KOPT-K1 (cell line): Measurements from ENCODE around the gene FLYWCH2.

Source experiments
- H3K27ac ChIP-seq: fragments of 200-600 bp; sonication (generic); 2 replicates; pipeline ENCODE4 v1.5.1; 2016; ENCODE audit warnings: antibody characterized with exemption, mild to moderate bottlenecking, low read depth, low read length; ENCODE audit not compliant: poor library complexity, severe bottlenecking
- H3K36me3 ChIP-seq: fragments of 200-600 bp; sonication (generic); 2 replicates; pipeline ENCODE4 v1.5.1; 2017; ENCODE audit warnings: antibody characterized with exemption, mild to moderate bottlenecking, low read length, moderate library complexity; ENCODE audit not compliant: insufficient read depth
- H3K9me3 ChIP-seq: fragments of 200-600 bp; sonication (generic); 2 replicates; pipeline ENCODE4 v1.5.1; 2017; ENCODE audit warnings: antibody characterized with exemption, low read length, mild to moderate bottlenecking; ENCODE audit not compliant: insufficient read depth, poor library complexity, severe bottlenecking

The FLYWCH2 gene

DNA sequence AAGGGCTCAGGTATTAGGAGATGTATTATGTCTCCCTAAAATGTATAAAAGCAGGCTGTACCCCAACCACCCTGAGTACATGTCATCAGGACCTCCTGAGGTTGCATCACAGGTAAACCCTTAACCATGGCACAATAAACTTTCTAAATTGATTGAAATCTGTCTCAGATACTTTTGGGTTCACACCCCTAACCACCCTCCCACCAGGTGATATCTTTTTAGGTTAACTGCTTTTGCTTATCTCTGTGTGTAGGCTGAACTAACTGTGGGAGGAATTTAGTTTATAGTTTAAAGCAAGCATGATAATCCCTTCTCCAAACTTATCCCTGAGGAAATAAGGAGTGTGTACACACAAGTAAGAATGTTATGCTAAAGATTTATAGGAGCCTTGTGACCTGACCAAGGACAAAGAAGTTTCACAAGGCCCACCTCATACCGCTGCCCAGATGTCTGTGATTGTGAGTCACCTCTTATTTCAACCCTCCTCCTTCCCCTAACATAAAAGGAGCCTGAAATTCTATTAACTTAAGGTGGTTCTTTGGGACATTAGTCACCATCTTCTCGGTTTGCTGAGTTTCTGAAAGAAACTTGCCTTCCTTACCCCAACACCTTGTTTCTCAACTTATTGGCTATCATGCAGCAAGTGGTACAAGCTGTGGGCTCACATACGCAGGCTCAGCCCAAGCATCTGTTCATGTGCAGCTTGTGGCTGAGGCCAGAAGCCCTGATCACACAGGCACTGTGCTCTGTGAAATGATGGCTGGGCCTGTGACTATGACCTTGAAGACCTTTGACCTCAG is 36.3 kb upstream of the FLYWCH2 start:
- H3K27ac ChIP-seq: no peak overlapping the region
- no peaks in the 10 kb centered on the region for H3K36me3 ChIP-seq

DNA sequence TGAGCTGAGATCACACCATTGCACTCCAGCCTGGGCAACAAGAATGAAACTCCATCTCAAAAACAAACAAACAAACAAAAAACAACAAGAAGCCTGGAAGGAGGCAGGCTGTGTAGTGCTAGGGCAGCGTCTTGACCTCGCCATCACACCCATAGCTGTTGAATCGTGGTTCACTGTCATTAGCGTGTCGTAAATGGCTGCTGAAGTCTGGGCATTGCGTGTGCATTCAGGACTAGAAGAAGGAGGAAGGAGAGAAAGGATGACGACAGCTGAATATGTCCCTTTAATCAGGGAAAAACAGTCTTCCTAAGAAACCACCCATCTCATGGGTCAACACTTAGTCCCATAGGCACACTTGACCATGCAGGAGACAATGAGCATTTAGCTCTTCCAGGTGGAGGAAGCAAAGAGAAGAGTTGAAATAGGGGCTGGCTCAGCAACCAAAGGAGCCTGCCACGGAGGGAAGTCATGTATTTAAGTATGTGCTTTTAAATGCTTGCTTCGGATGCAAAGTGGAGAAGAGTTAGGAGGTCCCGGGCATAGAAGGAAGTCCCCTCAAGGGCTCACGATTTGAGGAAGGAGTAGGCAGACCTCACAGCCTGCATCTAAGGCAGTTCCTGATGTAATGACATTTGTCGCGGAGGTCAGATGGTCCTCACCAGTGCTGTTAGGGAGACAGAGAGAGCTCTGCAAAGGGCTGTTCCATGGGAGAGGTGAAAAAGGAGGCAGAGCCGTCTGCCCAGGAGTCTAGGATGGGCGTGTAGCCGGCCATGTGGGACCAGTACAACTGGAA is 33.9 kb upstream of the FLYWCH2 start:
- no peaks in the 10 kb centered on the region for H3K36me3 ChIP-seq
- peaks cover 3% of the 10 kb centered on the region for H3K9me3 ChIP-seq
- no peak overlapping the region for H3K27ac ChIP-seq

More for the DNA sequence above, 36.3 kb upstream of the FLYWCH2 start:
- no peaks in the 10 kb centered on the region for H3K9me3 ChIP-seq

DNA sequence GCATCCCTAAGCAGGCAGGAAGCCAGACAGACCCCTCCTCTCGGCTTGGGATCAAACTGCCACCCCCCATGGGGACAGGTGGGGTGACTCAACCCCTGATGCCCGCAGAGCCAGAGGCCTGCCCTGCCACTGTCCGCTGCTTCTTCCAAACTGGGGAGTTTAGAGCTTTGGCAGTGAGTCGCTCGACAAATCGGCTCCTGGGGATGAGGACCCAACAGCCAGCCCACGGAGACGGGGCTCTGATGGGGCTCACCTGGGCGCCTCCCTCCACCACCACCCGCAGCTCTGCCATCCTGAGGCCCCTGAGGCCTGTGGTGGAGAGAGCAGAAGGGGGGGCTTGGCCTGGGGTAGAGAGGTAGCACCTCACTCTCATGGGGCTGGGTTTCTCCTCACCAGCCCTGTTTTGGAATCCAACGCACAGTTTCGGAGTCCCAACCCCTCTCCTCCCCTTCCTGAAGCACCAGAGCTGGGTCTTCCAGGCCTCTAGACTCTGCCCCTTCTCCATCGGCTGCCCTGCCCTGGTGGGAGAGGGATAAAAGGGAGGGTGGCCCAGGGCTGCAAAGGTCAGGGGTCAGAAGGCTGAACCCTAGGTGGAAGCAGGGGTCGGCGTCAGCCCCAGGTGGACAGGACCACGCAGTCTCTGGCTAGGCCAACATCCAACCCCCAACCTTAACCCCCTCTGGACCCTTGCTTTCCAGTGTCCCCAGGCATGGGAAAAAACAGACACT is 30.8 kb upstream of the FLYWCH2 start:
- Histone ChIP-seq H3K27ac (no peak overlapping the region), H3K36me3 (no peaks in the 10 kb centered on the region), H3K9me3 (peaks cover 10% of the 10 kb centered on the region)

DNA sequence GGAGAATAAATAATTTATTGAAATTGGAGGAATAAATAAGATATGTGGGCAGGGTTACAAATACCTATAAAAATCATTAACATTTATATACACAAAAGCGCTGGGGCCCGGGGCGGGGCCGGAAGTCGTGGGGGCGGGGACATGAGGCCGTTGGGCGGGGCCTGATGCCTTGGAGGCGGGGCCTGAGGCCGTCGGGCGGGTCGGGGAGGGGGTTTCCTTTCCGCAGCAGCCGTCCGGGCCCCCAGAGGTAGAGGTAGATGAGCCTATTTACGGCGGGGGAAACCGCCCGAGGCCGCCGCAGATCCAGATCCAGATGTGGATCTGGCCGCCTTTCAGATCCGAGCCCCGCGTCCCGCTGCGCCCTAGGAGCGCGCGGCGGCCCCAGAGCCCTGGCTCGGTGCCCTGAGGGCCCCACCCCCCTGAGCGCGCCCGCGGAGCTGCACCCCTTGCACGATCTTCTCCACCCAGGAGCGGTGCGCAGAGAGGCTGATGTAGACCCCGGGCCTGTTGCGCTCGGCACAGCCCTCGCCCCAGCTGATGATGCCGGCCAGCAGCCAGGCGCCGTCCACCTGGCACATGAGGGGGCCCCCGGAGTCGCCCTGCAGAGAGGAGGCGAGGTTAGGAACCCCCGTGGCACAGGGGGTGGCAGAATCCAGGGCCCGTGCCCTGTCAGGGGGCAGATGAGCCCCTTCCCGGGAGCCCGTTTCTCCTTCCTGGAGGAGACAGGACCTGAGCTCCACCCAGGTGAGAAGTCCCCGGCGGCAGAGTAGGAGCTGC is 30.1 kb upstream of the FLYWCH2 start:
- Histone ChIP-seq H3K27ac (no peak overlapping the region), H3K9me3 (peaks cover 10% of the 10 kb centered on the region)

DNA sequence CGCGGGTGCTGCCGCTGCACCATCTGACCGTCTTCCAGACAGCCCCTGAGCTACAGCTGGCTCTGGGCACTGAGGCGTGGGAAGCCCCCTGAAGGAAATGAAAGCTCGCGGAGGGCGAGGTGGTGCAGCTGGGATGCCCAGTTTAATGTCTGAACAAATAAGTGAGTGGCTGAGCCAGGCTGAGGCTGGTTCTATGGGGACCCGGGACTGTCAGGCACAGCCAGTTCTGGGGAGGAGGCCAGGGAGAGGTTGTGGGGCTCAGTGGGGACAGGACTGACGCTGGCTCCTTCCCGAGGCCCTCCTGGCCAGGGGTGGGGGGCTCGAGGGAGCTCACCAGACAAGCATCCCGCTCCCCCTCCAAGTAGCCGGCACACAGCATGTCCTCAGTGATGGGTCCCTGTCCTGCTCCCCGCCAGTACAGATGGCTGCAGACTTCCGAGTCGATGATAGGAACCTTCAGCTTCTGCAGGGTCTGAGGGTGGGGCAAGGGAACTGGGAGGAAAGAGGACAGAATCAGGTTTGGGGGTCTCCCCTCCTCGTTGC is 29.4 kb upstream of the FLYWCH2 start:
- H3K36me3 ChIP-seq: no peaks in the 10 kb centered on the region
- no peak overlapping the region for H3K27ac ChIP-seq
- peaks cover 10% of the 10 kb centered on the region for H3K9me3 ChIP-seq

More for the DNA sequence above, 30.1 kb upstream of the FLYWCH2 start:
- H3K36me3 ChIP-seq: no peaks in the 10 kb centered on the region

DNA sequence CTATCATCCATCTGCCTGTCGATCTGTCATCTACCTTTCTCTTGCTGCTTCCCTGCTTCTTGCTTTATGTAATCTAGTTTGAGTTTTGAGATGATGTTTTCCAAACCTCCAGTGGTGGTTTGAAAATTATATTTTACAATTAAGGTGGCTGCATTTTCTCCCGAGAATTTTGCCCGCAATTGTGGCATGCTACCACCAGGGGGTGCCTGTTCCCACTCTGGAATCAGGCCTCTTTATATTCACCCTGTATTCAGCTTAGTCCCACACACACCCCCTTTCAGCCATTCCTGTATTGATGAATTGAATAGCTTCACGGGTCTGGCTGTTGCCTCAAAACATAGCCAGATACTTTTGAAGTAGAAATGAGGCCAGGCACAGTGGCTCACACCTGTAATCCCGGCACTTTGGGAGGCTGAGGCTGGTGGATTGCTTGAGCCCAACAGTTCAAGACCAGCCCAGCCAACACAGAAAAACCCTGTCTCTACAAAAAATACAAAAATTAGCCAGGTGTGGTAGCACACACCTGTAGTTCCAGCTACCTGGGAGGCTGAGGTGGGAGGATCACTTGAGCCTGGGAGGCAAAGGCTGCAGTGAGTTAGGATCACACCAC is 28.2 kb upstream of the FLYWCH2 start:
- H3K27ac ChIP-seq: no peak overlapping the region
- peaks cover 10% of the 10 kb centered on the region for H3K9me3 ChIP-seq
- no peaks in the 10 kb centered on the region for H3K36me3 ChIP-seq

DNA sequence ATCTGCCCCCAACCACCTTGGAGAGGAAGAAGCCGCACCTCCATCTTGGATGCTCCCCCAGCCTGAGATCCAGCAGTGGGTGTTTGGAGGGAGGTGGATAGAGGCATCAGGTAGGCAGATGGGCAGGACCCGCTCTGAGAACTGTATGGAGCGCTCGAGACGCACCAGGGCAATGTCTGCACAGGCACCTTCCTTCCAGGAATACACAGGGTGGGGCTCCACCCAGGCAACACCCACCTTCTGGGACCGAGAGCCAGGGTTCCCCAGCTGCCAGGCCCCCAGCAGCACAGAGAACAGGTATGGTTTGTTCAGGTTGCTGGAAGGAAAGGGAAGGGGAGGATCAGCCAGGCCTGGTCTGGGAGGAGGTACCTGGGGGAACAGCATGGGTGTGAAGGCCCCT is 27.5 kb upstream of the FLYWCH2 start:
- H3K9me3 ChIP-seq: peaks cover 12% of the 10 kb centered on the region
- no peaks in the 10 kb centered on the region for H3K36me3 ChIP-seq
- H3K27ac ChIP-seq: no peak overlapping the region

DNA sequence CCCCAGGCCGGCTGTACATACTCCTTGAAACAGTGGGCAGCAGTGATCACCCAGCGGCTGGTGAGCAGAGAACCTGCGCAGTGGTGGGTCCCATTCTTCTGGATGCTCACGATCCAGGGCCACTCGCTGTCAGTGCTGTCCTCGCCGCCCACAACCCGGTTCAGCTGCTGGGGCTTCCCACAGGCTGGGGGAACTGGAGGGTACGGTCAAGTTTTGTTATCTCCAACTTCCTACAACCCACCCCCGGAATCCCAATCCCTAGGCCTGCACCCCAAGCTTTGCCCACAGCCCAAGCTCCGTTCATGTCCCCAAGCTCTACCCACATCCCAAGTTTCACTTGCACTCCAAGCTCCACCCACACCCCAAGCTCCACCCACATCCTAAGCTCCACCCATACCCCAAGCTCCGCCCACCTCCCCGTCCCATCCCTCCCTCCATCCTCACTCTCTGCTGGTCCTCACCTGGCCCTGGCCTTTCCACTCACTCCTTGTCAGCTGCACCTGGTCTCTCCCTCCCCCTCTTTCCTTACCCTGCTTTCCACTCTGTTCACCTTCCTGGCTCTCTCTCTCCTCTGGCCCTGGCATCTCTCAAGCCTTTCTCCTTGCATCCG is 26.8 kb upstream of the FLYWCH2 start:
- H3K9me3 ChIP-seq: peaks cover 18% of the 10 kb centered on the region
- H3K27ac ChIP-seq: no peak overlapping the region
- H3K36me3 ChIP-seq: no peaks in the 10 kb centered on the region

DNA sequence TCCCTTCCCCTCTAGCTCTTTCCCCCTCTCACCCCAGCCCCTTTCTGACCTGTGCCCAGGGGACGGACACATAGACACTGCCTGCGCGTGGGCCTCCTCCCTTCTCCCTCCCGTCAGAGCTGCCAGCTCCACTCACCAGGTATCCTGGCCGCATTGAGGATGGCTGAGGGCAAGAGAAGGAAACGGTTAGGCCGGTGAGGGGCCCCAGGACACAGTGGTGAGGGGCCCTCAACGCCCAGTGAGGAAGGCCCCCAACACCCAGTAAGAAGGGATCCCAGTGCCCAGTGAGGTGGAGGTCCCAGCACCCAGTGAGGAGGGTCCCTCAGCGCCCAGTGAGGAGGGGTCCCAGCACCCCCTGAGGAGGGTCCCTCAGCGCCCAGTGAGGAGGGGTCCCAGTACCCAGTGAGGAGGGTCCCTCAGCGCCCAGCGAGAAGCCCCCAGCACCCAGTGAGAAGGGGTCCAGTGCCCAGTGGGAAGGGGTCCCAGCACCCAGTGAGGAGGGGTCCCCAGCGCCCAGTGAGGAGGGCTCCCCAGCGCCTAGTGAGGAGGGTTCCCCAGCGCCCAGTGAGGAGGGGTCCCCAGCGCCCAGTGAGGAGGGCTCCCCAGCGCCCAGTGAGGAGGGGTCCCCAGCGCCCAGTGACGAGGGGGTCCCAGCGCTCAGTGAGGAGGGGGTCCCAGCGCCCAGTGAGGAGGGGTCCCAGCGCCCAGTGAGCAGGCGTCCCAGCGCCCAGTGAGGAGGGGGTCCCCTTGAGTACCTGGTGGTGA is 26.1 kb upstream of the FLYWCH2 start:
- Histone ChIP-seq H3K36me3 (no peaks in the 10 kb centered on the region), H3K27ac (no peak overlapping the region), H3K9me3 (peaks cover 21% of the 10 kb centered on the region)

DNA sequence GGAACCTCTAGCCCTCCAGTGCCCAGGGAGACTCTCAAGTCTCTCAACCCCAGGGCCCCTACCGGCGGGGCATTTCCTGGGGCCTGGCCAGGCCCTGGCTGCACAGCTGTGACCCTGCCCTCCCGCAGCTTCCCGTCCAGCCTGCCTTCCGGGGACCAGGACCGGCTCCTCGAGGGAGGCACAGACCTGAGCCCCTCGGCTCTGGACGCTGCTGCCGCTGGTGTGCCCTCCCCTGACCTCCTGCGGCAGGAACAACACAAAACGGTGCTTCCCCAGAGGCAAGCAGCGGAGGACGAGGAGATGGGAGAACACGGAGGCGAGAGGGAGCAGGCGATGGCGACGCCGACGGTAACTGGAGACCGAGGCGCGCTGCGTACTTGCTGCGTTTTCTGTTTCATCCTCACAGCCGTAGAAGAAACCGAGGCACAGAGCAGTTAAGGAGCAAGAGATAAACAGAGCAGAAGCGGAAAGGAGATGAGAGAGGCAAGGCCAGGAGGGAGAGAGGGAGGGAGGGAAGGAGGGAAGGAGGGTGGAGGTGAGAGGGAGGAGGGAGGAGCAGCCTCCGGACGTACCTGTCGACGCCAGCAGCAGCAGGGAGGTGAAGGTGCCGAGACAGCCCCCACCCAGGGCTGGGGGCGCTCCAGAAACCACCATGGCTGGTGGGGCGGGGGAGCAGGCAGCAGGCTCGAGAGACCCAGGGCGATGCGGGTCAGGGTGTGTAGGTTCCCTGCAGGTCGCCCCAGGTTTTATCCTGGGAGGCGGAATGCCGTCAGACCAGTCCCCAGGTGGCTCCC is 25.4 kb upstream of the FLYWCH2 start, which contains the start of gene PRSS22:
TSS of gene PRSS22 (minus strand) at position 720 of the 794 bp plus-strand sequence. CDS start at position 654, 66 bp downstream.
- Histone ChIP-seq H3K36me3 (no peaks in the 10 kb centered on the region), H3K27ac (no peak within 1 kb of the TSS), H3K9me3 (peaks cover 21% of the 10 kb centered on the region)

DNA sequence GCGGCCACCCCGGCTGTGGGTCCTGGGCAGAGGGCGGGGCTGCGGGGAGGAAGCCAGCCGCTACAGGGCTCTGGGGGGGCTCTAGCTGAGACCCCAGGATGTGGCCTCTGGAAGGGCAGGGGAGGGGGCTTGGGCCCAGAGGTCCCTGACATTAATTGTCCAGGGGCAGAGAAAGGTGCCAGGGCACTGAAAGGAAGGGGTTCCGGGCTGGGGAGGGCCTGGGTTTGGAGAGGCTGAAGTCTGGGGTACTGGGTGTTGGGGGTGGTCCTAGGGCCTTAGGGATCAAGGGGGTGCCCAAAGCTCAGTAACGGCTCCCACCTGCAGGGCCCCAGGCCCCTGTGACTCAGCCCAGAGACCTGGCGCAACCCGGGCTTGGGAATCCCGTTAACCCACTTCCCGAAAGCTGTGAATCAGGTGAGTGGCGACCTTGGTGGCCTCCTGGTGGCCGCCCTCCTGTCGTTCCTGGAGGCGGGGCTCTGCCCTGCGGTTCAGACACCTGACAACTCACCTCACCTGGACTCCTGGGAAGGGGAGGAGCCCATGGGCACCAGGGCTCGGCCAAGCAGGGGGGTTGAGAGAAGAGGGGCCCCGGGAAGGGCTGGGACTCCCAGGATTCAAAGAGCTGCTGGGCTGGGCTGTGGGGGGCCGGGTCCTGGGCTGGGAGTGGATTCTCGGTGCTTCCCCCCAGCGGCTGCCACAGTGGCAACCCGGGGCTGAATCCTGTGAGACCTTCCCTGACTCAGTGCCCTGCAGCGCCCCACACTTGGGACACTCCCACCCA is 24.6 kb upstream of the FLYWCH2 start:
- peaks cover 21% of the 10 kb centered on the region for H3K9me3 ChIP-seq
- H3K27ac ChIP-seq: no peak overlapping the region
- H3K36me3 ChIP-seq: no peaks in the 10 kb centered on the region

DNA sequence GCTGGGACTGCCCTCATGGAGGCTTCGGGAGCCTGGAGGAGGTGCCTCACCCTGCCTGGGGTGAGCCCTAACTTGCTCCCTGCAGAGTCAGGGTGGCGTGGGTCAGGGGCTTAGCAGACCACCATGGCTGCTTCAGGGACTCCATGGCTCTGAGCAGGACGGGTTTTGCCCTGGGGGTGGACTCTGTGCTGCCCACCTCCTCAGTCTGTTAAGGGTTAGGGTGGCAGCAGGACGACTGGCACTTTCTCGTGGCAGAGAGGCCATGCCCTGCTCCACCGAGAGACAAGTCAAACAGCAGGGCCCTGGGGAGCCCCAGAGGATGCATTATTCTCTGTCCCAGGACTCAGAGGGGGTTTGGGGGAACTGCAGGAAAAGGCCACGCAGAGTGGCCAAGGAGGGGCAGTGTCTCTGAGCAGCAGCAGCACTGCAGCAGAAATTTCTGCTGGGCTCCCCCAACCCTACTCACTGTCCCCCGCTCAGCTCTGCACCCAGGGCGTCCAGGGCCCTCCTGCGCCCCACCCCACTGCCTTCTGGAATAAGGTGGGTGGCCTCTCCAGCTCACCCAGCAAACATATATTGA is 23.2 kb upstream of the FLYWCH2 start:
- no peak overlapping the region for H3K27ac ChIP-seq
- H3K9me3 ChIP-seq: peaks cover 12% of the 10 kb centered on the region
- no peaks in the 10 kb centered on the region for H3K36me3 ChIP-seq
